NCI-H2196 treated with DMSO at 0.1 percent for 48 hours (cell line): ENCODE measurements around the gene RPUSD2.

ENCODE experiments used
- DNase-seq: peaks from one replicate; lab custom pipeline; 2025; ENCODE audit not compliant: unreplicated experiment; lab: John Stamatoyannopoulos, UW

RPUSD2 gene

DNA sequence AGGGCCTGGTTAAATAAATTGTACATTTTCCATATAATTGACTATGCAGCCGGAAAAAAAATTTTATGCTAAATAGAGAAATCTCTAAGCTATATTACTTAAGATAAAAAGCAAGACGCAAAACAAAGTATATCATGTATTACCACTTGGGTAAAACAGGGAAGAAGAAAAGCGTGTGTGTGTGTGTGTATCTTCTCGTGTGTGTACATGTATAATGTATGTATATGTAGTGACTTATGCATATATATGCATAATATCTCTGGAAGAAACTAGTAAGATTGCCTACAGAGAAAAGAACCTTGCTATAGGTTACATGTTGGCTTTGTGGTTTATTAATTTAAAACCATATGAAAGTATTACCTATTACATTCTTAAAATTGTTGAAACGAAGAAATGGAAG, 44.0 kb downstream of the RPUSD2 start:
- no peak for DNase-seq

DNA sequence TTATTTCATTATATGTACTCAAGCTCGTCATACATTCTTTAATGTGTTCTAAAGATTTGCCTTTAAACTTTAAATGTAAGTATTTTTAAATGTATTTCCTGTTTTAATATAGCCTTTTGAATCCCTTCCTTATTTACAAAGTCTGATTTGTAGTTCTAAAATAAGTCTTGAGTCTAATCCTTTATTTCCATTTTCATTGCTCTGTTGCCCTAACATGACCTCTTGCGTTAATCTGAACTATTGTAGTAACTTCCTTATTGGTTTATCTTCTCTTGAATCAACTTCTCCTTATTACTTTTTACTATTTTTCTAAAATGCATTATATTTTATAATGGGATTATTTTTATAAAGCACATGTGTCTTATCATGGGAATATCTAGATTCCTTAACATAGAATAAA, 48.9 kb downstream of the RPUSD2 start:
- DNase-seq, result no peak

DNA sequence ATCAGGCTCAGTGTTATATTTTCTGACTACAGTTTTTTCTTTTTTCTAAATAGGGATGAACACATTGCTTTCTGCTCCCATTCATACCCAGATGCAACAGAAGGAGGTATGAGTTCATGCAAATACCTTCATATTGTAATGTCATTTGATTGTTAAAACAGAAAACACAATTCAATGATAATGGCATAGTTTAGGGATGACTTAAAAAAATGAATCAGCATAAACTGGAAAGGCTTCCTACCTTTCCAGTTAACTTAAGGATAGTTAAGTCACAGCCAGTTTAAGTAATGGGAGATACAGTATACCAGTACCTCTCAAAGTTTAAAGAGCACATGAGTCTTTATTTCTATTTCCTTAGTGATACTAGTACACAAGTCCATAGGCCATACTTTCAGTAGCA, 49.8 kb downstream of the RPUSD2 start:
- no peak for DNase-seq

DNA sequence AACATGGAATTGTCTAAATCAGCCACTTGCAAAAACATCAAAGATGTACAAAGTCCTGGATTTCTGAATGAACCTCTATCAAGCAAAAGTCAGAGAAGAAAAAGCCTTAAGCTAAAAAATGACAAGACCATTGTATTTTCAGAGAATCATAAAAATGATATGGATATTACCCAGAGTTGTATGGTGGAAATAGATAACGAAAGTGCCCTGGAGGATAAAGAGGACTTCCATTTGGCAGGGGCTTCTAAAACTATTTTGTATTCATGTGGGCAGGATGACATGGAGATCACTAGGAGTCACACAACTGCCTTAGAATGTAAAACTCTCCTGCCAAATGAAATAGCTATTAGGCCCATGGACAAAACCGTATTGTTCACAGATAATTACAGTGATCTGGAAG, 54.3 kb downstream of the RPUSD2 start:
- DNase-seq, result no peak
